SK-N-SH treated with all-trans-retinoic acid at 6 μM for 48 hours (cell line): ENCODE data around the gene MED16.

Source experiments
- ARNTL ChIP-seq: fragments of 450-650 bp; formaldehyde crosslinking; IDR thresholded peaks from 2 replicates; pipeline ENCODE4 v1.5.0; 2020; ENCODE audit warnings: low read depth, mild to moderate bottlenecking, moderate library complexity, borderline replicate concordance
- BACH2 ChIP-seq: fragments of 250-450 bp; sonication (Bioruptor Pico); IDR thresholded peaks from 2 replicates; pipeline ENCODE4 v1.9.0; 2021; ENCODE audit warnings: mild to moderate bottlenecking, borderline replicate concordance
- GLIS3 ChIP-seq: fragments of 250-450 bp; sonication (Bioruptor Pico); IDR thresholded peaks from 2 replicates; pipeline ENCODE4 v1.5.0; 2020; ENCODE audit warnings: mild to moderate bottlenecking, moderate library complexity
- OSR1 ChIP-seq: fragments of 250-450 bp; sonication (Bioruptor Pico); IDR thresholded peaks from 2 replicates; pipeline ENCODE4 v1.8.0; 2022; ENCODE audit warnings: moderate library complexity, mild to moderate bottlenecking, inconsistent platforms
- RARB ChIP-seq: fragments of 250-450 bp; sonication (Bioruptor Pico); IDR thresholded peaks from 2 replicates; pipeline ENCODE4 v1.8.0; 2021; ENCODE audit warnings: mild to moderate bottlenecking, moderate library complexity
- TCF4 ChIP-seq: fragments of 250-450 bp; sonication (Bioruptor Pico); IDR thresholded peaks from 2 replicates; pipeline ENCODE4 v1.8.0; 2021; ENCODE audit warnings: mild to moderate bottlenecking, moderate library complexity, borderline replicate concordance
- ZFP30 ChIP-seq: fragments of 450-650 bp; formaldehyde crosslinking; IDR thresholded peaks from 2 replicates; pipeline ENCODE4 v1.5.0; 2022; ENCODE audit warnings: mild to moderate bottlenecking, moderate library complexity
- ZNF8 ChIP-seq: fragments of 450-650 bp; formaldehyde crosslinking; IDR thresholded peaks from 2 replicates; pipeline ENCODE4 v1.5.0; 2020; ENCODE audit warnings: mild to moderate bottlenecking, moderate library complexity
- TF ChIP-seq, protein P1 (sequence below): fragments of 250-450 bp; sonication (Bioruptor Pico); IDR thresholded peaks from 2 replicates; pipeline ENCODE4 v1.8.0; 2020; ENCODE audit warnings: mild to moderate bottlenecking, moderate library complexity, borderline replicate concordance
- TF ChIP-seq, protein P2 (sequence below): fragments of 250-450 bp; sonication (Bioruptor Pico); IDR thresholded peaks from 2 replicates; pipeline ENCODE4 v1.5.0; 2020; ENCODE audit warnings: mild to moderate bottlenecking, moderate library complexity

DNA sequence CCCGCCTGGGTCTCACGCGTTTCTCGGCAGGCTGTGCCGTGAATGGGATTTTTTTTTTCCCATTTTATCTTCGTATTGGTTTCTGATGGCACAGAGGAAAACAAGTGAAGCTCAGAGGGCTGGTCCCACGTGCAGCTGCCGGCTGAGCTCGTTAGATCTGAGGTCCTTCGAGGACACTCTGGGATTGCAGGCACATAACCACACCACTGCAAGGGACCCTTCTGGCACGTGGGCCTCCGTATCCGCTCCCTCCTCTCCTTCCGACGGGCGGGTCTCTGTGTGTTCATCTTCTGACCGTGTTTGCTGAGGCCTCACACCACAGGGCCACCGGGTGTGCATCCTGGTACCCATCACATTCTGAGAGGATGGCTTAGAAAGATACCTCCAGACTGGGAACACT, 16.9 kb downstream of the MED16 start:
- TF ChIP-seq, protein P1, sequence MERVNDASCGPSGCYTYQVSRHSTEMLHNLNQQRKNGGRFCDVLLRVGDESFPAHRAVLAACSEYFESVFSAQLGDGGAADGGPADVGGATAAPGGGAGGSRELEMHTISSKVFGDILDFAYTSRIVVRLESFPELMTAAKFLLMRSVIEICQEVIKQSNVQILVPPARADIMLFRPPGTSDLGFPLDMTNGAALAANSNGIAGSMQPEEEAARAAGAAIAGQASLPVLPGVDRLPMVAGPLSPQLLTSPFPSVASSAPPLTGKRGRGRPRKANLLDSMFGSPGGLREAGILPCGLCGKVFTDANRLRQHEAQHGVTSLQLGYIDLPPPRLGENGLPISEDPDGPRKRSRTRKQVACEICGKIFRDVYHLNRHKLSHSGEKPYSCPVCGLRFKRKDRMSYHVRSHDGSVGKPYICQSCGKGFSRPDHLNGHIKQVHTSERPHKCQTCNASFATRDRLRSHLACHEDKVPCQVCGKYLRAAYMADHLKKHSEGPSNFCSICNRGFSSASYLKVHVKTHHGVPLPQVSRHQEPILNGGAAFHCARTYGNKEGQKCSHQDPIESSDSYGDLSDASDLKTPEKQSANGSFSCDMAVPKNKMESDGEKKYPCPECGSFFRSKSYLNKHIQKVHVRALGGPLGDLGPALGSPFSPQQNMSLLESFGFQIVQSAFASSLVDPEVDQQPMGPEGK (CRISPR knock-in tag) = no peak
- TF ChIP-seq ZNF8 (no peak), OSR1 (CRISPR knock-in tag) (no peak), BACH2 (no peak), ARNTL (no peak), GLIS3 (CRISPR knock-in tag) (no peak), TCF4 (CRISPR knock-in tag) (no peak), RARB (no peak), ZFP30 (no peak)
- TF ChIP-seq, protein P2, sequence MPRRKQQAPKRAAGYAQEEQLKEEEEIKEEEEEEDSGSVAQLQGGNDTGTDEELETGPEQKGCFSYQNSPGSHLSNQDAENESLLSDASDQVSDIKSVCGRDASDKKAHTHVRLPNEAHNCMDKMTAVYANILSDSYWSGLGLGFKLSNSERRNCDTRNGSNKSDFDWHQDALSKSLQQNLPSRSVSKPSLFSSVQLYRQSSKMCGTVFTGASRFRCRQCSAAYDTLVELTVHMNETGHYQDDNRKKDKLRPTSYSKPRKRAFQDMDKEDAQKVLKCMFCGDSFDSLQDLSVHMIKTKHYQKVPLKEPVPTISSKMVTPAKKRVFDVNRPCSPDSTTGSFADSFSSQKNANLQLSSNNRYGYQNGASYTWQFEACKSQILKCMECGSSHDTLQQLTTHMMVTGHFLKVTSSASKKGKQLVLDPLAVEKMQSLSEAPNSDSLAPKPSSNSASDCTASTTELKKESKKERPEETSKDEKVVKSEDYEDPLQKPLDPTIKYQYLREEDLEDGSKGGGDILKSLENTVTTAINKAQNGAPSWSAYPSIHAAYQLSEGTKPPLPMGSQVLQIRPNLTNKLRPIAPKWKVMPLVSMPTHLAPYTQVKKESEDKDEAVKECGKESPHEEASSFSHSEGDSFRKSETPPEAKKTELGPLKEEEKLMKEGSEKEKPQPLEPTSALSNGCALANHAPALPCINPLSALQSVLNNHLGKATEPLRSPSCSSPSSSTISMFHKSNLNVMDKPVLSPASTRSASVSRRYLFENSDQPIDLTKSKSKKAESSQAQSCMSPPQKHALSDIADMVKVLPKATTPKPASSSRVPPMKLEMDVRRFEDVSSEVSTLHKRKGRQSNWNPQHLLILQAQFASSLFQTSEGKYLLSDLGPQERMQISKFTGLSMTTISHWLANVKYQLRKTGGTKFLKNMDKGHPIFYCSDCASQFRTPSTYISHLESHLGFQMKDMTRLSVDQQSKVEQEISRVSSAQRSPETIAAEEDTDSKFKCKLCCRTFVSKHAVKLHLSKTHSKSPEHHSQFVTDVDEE (CRISPR knock-in tag) = no peak
